ENCODE results near the gene GRM4.

GRM4 gene

DNA sequence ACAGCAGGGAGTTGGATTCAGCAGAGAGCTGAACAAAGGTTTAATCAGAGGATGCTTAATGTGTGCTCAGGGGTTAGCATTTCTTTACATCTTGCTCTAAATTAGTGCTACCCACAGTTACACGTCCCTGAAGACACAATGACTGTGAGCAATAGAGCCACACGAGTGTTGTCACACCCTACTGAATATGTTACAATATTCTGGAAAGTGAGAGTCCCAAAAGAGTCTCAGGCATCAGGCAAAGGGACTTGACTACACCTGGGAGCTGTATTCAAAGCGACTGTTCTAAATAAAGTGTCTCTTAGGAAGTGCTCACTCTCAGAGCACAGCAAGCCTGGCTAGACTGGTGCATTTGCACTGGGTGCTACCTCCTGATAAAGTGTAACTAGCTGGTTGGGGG, 108.7 kb downstream of the GRM4 start:
- no peak for FAIRE-seq

DNA sequence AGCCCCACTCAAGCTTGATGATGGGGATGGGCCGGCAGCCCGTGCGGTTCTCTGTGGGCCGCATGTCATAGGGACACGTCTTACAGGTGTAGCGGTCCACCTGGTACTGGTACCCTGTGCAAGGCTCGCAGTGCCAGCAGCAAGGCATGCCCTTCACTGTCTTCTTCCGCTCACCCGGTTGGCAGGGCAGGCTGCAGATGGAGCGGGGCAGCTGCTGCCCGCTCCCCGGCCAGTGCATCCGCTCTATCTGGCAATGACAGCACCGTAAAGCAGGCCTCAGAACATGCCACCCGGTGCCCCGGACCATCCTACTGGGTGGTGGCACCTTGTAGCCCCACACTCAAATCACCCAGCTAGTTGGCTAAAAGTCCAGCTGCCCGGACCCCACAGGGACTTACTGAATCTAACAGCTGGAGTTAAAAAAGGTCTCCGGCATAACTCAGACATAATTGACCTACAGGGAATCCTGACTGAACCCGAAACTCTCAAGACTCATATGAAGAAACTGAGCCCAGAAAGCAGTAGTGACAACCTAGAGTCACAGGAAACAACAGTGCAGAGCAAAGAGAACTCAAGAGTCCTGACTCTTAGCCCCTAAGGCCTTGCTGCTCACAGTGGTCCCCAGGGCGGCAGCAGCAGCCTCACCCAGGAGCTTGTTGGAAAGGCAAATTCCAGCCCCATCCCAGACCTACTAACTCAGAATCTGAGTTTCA, 109.4 kb downstream of the GRM4 start:
- FAIRE-seq, result no peak

DNA sequence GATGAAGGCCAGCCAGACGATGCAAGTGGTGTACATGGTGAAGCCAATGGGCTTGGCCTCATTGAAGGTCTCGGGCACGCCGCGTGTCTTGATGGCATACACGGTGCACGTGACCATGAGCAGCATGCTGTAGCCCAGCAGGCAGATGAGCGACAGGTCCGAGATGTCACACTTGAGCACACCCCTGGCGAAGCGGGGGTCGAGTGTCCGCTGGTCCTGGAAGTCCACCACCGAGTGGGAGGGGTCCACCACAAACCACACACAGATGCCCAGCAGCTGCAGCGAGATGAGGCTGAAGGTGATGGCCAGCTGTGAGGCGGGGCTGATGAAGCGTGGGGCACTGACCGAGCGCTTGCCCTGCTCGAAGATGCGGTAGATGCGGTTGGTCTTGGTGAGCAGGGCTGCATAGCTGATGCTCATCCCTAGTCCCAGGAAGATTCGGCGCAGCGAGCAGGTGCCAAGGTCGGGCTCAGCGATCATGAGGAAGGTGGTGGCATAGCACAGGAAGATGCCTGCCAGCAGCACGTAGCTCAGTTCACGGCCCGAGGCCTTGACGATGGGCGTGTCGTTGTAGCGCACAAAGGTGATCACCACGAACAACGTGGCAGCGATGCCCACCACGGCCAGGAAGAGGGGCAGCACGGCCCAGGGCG, 110.1 kb downstream of the GRM4 start:
- no peak for FAIRE-seq

DNA sequence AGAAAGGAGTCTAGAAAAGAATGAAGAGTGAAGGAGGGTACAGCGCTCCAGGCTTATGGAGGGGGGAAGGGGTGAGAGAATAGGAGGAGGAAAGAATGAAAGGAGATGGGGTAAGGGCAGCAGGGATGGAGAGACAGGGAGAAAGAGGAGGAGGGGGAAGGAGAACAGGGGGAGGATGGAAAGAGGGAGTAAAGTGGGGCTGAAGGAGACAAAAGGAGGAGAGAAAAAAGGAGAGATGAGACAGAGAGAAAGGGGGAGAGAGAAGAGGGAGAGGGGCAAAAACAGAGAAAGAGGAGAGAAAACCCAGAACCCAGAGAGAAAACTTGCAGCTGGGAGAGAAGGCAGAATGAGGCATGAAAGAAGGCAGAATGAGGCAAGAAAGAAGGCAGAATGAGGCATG, 110.7 kb downstream of the GRM4 start:
- FAIRE-seq, result no peak

DNA sequence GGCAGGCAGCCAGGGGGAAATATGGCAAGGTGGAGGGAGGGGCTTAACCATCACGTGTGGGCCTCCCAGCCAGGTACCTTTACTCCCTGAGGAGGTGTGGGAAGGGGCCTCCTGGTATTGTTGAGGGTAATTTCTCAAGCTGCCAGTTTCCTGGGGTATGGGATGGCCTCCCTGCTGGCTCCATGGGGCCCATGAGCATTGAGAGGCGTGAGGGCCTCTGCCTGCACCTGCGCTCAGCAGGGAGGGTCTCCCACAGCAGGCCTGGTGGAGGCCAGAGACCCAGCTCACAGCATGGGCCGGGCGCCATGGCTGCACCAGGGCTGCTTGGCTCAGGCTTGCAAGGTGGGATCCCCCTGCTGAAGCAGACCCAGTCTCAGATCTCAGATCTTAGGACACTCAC, 113.0 kb downstream of the GRM4 start:
- no peak for FAIRE-seq

DNA sequence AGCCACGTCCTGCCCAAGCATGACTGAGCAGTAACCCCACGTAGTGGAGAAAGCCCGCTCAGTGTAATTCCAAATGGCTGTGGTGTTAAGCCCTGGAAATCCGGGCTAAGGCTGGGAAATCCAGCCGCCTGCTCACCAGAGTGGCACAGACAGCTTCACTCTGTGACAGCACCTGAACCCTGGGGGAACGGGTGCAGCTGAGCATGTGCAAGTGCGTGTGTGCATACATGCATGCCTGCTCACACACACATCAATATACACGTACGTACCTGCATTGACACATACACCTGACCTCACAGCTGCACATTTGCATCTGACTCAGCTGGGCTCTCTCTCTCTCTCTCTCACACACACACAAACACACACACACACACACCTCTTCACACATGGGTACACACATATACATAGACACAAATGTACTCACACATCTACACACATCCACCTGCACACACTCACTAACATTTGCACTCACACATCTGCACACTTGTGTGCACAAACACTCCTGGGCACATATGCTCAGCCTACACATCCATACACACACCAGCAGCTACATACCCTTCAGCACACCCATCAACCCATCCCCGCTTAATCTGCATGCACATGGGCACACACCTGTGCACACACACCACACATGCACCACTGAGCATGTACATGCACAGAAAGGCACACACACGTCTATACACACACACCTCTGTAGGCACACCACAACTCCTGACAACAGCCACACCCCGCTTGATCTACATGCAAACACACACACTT, 114.1 kb downstream of the GRM4 start:
- no peak for FAIRE-seq

DNA sequence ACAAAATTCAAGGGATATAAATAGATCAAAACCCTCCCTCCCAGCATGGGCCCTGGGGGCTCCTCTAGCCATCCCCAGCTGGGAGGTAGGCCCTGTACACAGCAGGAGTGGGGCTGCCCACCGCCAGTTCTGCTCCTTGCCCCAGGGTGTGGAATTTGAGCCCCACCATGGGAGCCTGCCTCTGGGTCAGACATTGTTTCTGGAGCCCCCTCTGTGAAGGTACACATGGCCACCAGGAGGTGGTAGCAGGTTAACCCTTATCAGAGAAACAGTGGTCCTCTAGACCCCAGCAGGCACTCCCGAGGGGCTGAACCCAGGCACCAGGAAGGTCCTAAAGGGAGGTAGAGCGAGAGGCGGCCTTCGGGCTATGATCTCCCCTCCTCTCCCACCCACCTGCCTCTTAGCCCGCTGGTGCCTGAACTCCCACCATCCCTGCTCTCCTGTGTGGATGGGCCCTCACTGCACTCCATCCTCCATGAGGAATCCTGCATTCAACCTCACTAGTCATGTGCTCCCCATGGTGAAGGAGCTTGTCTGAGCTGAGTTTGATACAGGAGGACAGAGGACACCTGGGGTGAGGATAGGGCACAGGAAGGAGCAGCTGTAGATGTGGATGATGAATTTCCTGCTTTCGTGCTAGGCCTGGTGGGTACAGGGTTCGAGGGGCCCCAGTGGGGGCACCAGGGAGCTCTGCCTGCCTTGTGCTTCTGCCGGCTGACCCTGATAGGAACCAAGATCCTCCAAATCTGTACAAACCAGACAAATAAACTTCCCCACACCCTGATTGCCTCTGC, 114.9 kb downstream of the GRM4 start:
- no peak for FAIRE-seq

DNA sequence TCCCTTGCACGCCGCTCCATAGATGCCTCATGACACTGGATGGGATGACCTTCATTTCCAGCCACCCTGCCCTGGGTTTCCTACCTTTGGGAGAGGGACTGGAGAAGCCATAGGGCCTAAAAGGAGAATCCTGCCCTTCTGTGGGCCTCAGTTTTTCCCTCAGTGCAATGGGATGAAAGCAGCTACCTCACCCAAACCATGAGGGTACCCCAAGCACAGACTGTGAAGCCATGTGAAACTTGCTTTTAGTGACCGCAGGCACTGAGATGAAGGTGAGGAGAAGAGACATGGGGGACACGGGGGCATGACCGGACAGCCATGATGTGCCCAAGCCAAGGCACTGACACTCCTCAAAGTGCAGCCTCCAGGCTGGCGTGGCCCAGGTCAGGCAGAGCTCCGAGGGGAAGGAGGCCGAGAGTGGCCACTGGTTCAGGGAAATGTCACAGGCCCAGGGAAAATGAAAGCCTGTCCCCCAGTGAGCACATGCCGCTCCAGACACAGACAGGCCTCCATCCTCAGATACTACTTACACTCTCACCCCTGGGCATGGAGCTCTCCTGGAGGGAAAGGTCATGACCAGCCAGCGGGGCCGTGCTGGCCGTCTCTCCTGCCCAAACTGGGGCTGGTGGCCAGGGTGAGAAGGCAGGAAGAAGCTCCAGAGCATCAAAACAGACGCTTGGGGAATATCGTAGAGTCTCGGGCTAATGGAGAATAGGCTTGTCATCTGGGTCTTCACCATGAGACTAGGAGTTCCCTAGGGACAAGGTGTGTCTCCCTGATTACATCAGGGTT, 116.2 kb downstream of the GRM4 start:
- FAIRE-seq, result no peak

DNA sequence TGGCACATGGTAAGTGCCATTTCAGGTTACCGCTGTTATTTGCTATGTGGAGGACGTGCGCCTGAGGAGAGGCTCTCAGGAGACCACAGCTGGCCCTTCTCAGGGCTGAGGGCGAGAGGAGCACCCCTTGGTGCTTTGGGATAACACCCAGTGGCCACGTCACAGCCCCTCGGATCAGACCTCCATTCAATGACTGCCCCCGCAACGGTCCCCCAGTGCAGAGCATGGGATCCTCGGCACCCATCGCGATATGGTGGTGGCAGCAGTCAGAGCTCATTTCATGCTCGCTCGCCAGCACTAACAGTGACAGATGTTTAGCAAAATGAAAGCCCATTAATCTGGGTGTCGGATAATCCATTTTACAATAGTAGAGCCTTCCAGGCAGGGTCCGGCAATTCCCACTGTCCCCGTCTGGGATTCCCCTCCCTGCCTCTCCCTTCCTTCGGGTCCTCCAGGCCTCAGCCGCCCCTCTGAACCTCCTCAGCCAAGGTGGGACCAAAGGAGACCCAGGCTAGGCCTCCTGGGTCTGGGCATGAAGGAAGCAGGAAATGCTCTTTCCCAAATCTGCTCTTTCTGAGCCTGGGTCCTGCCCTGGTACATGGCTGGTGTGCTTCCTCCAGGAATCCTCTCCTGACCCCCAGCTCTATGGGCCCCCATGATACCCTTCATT, 117.1 kb downstream of the GRM4 start:
- no peak for FAIRE-seq

DNA sequence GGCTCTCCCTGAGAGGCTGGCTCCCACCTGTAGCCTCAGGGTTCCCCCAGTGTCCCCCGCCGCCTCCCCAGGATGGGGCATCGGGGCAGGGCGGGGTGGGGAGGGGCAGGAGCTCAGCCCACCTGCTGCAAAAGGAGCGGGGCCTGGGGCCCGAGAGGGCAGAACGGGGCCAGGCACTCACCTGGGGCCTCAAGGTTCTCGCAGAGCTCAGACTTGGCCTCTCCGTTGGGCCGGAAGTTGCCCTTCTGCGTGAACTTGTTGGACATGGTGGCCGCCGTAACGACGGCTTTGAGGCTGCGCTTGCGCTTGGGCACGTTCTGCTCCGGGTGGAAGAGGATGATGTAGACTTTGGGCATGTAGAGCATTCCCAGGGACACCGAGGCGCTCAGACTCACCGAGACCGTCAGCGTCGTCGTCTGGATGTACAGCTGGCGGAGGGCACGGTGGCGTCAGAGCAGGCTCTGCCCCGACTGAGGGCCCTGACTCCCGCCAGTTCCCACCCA, 117.9 kb downstream of the GRM4 start:
- FAIRE-seq, result no peak

DNA sequence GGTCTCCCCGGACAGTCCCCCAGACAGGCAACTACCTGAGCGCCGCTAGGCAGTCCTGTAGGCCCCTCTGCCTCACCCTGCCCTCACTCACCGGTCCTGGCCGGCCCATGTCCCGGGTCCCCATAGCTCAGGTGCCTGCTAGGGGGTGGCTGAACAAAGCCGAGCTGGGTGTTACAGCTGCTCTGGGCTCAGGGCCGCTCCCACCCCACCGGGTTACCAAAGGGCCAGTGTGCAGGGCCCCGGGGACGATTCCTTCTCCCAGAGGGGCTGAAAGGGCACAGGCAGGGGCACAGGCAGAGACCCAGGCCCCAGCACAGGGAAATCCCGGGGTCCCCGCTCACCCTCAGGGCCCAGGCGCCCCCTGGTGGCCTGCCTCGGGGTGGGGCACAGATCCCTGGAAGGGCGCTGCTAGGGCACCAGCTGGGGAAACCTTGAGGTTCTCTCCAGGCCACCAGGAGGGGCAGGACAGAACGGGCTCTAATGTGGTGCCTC, 118.4 kb downstream of the GRM4 start:
- FAIRE-seq, result no peak

DNA sequence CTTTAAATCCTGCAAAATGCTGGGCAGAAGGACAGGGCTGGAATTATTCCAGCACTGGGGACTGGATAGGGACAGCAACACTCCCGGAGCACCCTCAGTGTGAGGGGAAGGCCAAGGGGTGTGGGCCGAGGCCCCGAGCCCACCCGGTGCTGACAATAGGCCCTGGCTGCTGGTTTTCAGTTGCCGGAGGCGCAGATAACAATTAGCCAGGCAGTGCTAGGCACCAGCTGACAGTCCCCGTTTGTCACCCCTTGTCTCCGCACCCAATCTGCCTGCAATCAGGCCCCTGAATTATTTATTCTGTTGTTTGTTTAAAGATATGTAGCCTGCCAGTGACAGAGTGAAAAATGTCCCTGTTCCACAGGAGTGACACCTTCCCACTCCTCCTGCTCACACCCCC, 120.0 kb downstream of the GRM4 start:
- FAIRE-seq, result no peak

DNA sequence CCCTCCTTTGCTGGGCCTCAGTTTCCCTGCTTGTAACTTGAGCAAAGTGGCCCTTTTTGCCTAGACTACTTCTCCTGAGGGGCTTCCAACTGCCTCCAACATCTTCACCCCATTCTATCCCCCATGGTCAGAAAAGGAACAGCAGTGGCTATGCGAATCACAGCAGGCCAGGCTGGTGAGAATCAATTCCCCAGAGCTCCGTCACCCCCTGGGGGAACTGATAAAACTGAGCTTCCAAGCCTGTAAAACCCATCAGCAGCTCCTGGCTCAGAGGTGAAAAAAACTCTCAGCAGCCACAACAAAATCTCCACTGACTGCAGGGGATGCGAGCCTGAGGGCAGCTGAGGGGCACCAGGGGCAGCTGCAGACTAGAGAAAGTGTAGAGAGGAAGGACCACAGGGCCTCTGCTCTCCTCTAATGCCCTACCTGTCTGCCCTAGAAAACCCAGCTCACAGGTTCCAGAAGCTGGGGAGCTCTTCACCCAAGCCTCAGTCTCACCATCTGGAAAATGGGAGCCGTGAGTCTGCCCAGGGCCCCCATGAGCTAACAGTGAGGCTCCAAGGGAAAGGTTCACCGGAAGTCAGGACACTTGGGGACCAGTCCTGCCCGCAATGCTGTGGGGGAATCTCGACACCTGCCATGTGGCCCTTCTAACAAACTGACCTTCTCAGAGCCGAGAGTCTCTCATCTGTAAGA, 120.6 kb downstream of the GRM4 start:
- FAIRE-seq, result no peak

DNA sequence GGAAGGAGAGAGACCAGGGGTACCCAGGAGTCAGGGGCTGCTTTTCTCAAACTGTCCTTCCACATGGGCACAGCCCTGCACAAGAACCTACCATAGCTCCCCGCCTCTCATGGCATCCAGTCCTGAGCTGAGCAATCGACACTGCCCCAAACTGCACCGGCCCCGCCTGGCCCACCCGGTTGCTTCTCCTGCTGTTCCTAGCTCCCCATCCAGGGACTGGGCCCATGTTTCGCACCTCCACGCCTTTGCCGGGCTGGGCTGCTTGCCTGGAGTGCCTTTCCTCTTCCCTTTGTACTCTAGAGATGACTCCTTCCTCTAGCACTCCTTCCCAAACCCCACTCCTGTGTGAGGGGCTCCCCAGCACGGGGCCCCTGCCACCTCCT, 123.0 kb downstream of the GRM4 start:
- no peak for FAIRE-seq

DNA sequence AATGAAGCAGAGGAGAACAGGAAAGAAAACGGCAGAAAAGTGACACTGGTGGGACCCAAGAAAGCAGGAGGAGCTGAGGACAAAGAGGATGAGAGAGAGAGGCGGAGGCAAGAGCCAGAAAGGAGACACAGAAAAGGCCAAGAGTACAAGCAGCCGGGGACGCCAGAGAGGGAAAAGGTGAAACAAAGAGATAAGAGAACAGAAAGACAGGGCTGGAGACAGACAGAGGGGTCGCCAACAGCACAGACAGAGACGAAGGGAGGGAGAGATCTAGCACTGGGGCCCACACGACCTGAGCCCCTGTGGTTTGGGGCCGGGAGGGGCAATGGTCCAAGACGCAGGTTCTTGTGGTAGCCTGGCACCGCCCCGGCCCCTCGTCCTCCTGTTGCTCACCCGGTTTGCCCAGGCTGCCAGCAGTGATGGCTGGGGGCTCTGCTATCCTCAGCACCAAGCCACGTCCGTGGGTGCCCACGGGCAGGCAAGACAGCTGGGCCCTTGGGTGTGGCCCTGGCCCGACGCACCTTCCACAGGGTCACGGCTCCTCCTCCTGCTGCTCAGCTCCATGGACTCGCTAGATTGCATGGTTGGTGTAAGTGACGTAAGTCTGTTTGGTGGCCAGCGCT, 123.5 kb downstream of the GRM4 start:
- FAIRE-seq, result no peak

DNA sequence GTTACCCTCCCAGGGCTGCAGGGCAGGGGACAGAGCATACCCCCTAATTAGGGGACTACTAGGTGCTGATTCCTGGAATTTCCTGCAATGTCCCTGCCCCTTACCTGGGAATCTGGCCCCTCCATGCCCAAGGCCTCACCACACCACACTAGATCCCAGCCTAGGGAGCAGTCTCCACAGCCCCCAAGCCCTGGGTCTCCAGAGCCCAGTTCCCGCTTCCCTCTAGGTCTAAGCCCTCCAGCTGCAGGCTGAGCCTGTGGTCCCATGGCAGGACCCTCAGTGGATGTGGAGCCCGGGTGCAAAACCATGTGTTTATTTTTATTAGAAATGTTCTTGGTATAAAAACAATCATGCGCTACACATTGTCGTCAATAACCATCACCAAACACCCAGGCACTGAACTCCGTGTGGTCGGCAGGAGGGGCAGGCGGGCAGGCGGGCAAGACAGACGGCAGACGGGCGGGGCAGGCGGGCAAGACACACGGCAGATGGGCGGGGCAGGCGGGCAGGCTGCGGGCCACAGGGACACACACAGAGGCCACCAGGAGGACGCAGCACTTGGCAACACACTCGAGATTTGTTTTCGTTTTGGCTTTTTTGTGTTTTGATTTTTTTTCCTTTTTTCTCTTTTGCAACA, 124.2 kb downstream of the GRM4 start:
- no peak for FAIRE-seq

DNA sequence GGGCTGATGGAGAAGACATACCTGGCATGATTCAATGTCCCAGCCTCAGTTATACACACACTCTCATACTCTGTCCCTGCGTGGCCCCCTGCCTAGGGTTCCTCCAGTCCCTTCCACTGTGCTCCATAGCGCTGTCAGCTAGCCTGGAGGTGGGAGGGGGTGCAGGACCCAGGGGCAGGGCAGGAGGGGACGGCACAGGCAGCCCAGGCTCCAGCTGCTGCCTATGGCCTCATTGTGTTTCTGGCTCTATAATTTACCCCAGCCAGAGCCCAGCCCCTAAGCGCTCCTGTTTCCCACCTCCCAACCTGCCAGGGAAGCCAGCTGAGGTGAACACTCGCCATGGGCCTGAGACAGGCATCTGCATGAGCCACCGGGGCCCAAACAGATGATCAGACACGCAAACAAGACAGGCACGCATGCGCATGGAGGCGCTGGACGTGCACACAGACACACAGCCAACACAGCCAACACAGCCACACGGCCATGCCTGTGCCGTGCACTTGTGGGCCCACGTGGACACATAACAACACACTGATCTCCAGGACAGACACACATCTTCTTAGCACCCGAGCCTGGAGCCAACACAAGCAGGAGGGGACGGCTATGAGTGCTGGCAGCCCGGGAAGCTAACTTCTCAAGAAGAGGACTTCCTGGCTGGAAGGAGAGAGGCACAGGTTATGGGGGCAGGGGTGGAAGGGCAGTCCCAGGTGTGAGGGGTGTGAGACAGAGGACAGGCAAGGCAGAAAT, 124.9 kb downstream of the GRM4 start:
- FAIRE-seq, result no peak

DNA sequence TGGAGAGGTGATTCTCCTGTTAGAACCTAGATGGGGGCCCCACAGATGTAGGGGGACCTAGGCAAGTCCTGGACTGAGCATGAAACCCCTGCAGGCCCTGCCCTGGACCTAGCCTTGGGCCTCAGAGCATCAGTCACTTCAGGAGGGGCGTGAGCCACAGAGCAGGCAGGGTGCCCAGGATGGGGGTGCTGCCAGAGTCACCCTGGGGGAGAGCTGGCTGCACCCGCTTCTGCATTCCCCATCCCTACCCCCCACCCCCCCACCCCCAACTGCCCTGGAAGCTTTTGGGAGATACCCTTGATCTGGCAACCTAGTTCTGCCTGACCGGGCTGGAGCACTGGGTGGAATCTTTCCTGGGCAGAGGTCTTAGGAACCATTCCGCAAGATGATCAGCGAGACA, 125.6 kb downstream of the GRM4 start:
- no peak for FAIRE-seq

DNA sequence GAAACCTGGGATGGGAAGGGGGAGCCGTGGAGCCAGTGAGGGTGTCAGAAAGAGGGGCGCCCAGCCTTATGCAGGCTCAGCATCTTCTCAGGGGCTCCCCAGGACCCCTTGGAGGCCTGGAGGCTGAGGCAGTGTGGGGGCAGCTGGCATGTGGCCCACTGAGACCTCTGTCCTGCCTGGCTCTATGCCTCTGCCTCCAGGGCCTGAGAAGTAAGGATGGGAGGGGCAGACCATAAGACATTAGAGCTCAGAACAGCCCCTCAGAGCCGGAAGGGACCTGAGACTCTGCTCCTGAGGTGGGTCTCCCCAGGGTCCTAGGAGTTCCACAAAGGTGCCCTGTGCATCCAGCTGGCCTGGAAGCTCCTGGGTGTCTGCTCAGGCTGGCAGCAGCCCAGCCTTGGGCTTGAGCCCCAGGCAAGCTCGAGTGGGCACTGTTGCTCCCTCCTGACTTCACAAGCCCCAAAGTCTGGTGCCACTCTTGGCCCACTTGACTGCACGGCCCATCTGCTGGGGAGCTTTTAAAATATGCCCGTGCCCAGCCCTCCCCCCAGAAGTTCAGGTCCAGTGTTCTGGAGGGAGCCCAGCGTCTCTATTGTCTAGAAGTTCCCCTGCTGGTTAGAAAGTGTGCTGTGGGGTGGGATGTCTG, 126.8 kb downstream of the GRM4 start:
- no peak for FAIRE-seq

Measured in TTC549 (cell line).